Prostate gland (tissue), 2 donors: ENCODE data around the gene XAB2.

Experiments used
- CTCF ChIP-seq, 4 experiments: fragments of 200-600 bp in 2 of 4; fragments of 450-650 bp in 2 of 4; sonication (generic) in 2 of 4; IDR thresholded peaks; 1 replicate in 3 of 4; 2 replicates in 1 of 4; pipeline ENCODE4 v1.5.1; 2016 to 2019; ENCODE audit warnings: antibody characterized with exemption in 4 of 4, mild to moderate bottlenecking in 2 of 4, moderate library complexity in 2 of 4
- POLR2A ChIP-seq: fragments of 450-650 bp; IDR thresholded peaks from one replicate; pipeline ENCODE4 v1.6.1; 2016; ENCODE audit warnings: antibody characterized with exemption, mild to moderate bottlenecking
- POLR2AphosphoS5 ChIP-seq: sonication (generic); formaldehyde crosslinking; IDR thresholded peaks from one replicate; pipeline ENCODE4 v1.6.1; 2017; ENCODE audit warnings: antibody characterized with exemption

DNA sequence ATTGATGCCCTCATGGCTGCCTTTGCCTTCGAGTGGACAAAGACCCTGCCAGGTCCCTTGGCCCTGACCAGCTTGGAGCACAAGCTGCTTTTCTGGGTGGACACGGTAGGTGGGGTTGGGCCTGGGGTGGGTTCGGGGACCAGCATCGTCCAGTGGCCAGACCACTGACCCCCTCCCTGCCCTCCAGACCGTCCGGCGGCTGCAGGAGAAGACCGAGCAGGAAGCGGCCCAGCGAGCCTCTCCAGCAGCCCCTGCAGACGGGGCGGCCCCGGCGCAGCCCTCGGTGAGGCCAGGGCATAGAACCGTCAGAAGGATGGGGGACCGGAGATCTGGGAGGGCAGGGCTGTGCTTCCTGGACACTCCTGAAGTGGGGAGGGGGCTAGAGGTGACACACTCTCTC is 23.1 kb downstream of the XAB2 start:
- no peak for TF ChIP-seq CTCF (IDR thresholded peaks at IDR 0.05)
- no peak for TF ChIP-seq POLR2A
- no peak for TF ChIP-seq POLR2AphosphoS5
